ENCODE results near the gene ARF1.

The ARF1 gene

DNA sequence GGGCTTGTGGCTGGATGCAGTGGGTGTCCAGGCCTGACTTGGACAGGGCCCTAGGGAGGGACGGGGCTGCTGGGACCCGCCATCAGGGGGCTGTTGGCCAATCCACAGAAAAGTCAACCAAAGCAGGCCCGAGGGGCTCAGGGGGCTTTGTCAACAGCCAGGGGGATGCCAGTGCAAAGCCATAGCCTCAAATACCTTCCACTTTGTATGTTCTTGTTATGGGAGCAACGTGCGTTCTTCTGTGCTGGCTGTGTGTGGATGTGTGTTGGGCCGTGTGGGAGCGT is 35.4 kb upstream of the ARF1 start:
- TF ChIP-seq, protein P1, sequence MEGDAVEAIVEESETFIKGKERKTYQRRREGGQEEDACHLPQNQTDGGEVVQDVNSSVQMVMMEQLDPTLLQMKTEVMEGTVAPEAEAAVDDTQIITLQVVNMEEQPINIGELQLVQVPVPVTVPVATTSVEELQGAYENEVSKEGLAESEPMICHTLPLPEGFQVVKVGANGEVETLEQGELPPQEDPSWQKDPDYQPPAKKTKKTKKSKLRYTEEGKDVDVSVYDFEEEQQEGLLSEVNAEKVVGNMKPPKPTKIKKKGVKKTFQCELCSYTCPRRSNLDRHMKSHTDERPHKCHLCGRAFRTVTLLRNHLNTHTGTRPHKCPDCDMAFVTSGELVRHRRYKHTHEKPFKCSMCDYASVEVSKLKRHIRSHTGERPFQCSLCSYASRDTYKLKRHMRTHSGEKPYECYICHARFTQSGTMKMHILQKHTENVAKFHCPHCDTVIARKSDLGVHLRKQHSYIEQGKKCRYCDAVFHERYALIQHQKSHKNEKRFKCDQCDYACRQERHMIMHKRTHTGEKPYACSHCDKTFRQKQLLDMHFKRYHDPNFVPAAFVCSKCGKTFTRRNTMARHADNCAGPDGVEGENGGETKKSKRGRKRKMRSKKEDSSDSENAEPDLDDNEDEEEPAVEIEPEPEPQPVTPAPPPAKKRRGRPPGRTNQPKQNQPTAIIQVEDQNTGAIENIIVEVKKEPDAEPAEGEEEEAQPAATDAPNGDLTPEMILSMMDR (IDR thresholded peaks at IDR 0.05; ENCODE audit: insufficient read depth, low read length, missing control alignments) = no peak
- H3K4me3 ChIP-seq (ENCODE audit: low read depth, low read length) = no peak overlapping the region
- no peak for DNase-seq (ENCODE audit: low read depth, low spot score)
- POLR2A ChIA-PET = no interaction called here
- CTCF ChIA-PET = interaction anchor here (1.1 to 1.3 kb wide), 2 partner anchors 10 to 11 kb away, joined by 4 to 5 read pairs; no protein-coding TSS in a partner anchor

DNA sequence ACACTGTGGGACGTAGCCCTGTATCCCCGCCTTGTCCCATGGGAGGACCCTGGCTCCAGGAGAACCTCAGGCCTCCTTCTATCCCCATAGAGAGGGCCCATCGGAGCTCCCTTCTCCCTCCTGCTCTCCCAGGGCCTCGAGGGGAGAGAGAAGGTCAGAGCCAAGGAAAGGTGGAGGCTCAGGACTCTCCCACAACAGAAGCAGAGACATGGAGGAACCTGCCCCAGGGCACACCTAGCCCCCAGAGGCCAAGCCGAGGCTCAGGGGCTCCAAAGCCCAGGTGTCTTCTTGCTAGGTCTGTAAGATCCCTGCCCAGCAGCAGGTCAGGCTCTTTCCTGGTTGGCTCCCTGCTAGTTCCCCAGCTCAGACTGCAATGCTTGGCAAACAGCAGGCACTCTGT is 34.4 kb upstream of the ARF1 start:
- POLR2A ChIA-PET = no interaction called here
- CTCF ChIA-PET = interaction anchor here (1.3 kb wide), 1 partner anchor 9 kb away, joined by 5 read pairs; no protein-coding TSS in a partner anchor
- TF ChIP-seq, protein P1 (IDR thresholded peaks at IDR 0.05; ENCODE audit: insufficient read depth, low read length, missing control alignments) = no peak
- DNase-seq (ENCODE audit: low read depth, low spot score) = no peak
- H3K4me3 ChIP-seq (ENCODE audit: low read depth, low read length) = no peak overlapping the region

DNA sequence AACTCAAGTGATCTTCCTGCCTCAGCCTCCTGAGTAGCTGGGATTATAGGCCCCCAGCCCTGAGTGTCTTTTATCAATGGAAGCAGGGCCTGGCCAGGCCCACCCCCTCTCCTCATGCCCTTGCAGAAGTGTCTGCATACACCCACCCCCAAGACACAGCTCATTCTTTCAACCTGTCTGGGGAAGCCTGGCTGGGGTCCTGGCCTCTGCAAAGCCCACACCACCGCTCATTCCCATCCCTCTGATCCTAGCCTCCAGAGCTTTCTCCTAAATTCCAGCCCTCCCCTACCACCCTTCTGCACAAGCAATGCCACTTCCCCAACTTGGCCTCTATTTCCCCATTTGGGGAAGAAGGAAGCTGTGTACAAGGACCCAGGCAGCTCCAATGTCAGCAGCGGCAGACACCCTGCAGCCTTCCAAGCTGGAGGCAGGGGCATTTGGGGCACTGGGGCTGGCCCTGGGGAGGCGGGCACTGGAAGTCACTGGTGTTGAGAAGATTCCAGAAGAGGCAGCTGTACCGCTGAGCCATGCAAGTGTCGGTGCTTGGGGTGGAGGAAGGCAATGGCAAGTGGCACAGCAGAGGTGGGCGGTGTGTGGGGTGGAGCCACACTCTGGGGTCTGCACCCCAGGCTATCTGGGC is 33.7 kb upstream of the ARF1 start:
- ChIA-PET CTCF (no interaction called here), POLR2A (no interaction called here)
- no peak overlapping the region for H3K4me3 ChIP-seq (ENCODE audit: low read depth, low read length)
- TF ChIP-seq, protein P1 (IDR thresholded peaks at IDR 0.05; ENCODE audit: insufficient read depth, low read length, missing control alignments) = no peak
- no peak for DNase-seq (ENCODE audit: low read depth, low spot score)

DNA sequence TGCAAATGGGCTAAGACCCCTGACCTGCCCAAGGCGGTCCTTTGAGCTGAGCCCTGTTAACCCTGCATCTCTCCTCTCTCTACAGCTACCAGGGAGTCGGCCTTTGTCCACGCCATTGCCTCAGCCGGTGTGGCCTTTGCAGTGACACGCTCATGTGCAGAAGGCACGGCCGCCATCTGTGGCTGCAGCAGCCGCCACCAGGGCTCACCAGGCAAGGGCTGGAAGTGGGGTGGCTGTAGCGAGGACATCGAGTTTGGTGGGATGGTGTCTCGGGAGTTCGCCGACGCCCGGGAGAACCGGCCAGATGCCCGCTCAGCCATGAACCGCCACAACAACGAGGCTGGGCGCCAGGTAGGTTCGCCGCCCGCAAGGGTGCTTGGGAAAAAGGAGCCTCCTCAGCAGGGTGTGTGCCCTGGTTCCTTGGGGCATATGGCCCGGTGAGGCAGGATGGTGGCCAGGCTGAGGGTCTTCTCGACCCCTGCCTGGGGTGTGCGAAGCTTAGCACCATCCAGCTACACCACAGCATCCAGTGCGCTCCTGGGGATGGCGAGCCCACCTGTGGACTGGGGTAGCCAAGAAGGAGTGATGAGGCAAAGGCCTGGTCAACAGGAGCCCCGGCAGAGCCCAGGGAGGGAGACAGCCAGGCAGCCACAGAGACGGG is 31.8 kb upstream of the ARF1 start:
- TF ChIP-seq, protein P1 (IDR thresholded peaks at IDR 0.05; ENCODE audit: insufficient read depth, low read length, missing control alignments) = no peak
- ChIA-PET POLR2A (no interaction called here), CTCF (no interaction called here)
- no peak overlapping the region for H3K4me3 ChIP-seq (ENCODE audit: low read depth, low read length)
- no peak for DNase-seq (ENCODE audit: low read depth, low spot score)

DNA sequence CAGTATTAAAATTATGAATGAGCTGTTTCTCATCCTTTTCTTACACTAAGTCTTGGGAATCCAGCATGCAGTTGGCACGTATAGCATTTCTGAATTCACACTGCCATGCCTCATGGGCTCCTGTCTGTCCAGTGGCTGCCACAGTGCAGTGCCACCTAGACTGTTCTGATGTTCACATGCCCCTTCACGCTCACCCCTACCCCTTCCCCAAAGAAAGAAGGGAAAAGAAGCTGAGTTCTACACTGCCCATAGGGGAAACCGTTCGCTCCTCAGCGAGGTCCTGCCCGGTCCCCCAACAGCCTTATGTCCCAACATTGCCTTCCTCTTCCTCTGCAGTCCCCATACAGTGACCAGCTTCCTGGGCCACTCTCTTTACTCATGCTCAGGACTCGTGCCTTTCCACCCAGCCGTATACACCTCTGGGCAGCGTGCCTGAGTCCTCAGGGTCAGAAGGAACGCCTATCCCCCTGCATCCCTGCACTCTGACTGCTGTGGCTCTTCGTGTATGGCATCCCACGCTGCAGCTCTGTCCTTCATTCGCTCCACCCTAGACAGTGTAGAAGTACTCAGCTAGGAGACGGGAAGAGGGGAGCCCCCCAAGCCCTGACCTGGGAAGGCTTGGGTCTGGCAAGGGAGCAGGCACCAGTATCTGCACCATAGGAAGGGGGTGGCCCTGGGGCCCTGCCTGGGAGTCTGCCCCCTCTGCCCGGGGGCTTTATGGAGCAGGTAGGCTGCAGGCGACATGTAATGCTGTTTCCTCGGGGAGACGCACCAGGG is 24.1 kb upstream of the ARF1 start:
- POLR2A ChIA-PET = no interaction called here
- no peak for DNase-seq (ENCODE audit: low read depth, low spot score)
- H3K4me3 ChIP-seq (ENCODE audit: low read depth, low read length) = no peak overlapping the region
- CTCF ChIA-PET = interaction anchor here (1.0 kb wide), 1 partner anchor 12 kb away, joined by 4 read pairs; no protein-coding TSS in a partner anchor
- TF ChIP-seq, protein P1 (IDR thresholded peaks at IDR 0.05; ENCODE audit: insufficient read depth, low read length, missing control alignments) = no peak

DNA sequence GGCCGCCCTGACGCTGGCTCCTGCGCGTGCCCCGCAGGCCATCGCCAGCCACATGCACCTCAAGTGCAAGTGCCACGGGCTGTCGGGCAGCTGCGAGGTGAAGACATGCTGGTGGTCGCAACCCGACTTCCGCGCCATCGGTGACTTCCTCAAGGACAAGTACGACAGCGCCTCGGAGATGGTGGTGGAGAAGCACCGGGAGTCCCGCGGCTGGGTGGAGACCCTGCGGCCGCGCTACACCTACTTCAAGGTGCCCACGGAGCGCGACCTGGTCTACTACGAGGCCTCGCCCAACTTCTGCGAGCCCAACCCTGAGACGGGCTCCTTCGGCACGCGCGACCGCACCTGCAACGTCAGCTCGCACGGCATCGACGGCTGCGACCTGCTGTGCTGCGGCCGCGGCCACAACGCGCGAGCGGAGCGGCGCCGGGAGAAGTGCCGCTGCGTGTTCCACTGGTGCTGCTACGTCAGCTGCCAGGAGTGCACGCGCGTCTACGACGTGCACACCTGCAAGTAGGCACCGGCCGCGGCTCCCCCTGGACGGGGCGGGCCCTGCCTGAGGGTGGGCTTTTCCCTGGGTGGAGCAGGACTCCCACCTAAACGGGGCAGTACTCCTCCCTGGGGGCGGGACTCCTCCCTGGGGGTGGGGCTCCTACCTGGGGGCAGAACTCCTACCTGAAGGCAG is 23.4 kb upstream of the ARF1 start:
- CTCF ChIA-PET = no interaction called here
- TF ChIP-seq, protein P1 (IDR thresholded peaks at IDR 0.05; ENCODE audit: insufficient read depth, low read length, missing control alignments) = no peak
- POLR2A ChIA-PET = no interaction called here
- no peak overlapping the region for H3K4me3 ChIP-seq (ENCODE audit: low read depth, low read length)
- no peak for DNase-seq (ENCODE audit: low read depth, low spot score)
